EH (cell line): ENCODE measurements around the gene NOP16.

Experiments
- DNase-seq: peaks from one replicate; pipeline ENCODE4 v3.0.0-alpha.2; 2015; ENCODE audit warnings: low read depth

NOP16 gene, protein sequence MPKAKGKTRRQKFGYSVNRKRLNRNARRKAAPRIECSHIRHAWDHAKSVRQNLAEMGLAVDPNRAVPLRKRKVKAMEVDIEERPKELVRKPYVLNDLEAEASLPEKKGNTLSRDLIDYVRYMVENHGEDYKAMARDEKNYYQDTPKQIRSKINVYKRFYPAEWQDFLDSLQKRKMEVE

DNA sequence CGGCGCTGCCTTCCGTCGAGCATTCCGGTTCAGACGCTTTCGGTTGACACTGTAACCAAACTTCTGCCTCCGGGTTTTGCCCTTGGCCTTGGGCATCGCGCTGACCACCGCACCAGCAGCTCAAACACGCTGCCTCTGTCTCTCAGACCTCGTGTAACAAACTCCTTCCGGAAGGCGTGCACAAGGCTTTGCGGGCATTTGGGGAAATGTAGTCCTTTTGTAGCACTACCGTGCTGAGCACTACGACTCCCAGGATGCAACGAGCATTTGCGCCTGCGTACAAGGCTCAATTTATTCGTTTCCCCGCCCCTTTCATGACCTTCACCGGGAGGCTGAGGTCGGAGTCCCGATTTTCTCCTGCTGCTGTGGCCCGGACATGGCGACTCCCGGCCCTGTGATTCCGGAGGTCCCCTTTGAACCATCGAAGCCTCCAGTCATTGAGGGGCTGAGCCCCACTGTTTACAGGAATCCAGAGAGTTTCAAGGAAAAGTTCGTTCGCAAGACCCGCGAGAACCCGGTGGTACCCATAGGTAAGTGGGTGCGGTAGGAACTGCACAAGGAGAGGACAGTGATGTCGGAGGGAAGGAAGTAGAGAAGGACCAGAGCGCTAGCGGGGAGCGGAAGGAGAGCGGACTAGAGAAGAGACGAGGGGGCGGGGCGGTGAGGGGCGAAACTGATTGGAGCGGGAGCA is at the start of gene NOP16, which contains the start of gene HIGD2A:
NOP16 (minus strand) TSS at position 155 of the 691 bp plus-strand sequence; CDS start at position 96, 59 bp downstream.
HIGD2A (plus strand) TSS at position 308 of the 691 bp plus-strand sequence; CDS start at position 377, 69 bp downstream.
- peak; percentile 99 for DNase-seq

DNA sequence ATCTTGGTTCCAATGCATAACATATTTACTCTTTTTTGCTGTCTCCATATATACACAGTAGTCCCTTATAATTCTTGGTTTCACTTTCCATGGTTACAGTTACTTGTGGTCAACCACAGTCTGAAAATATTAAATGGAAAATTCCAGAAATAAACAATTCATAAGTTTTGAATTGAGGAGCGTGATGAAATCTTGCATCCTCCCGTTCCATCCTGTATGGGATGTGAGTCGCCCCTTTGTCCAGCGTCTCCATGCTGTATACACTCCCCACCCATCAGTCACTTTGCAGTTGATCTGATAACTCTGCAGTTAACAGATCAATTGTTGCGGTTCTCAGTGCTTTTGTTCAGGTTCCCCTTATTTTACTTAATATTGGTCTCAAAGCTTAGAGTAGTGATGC is 48.3 kb upstream of the NOP16 start:
- DNase-seq = peak; percentile 68

DNA sequence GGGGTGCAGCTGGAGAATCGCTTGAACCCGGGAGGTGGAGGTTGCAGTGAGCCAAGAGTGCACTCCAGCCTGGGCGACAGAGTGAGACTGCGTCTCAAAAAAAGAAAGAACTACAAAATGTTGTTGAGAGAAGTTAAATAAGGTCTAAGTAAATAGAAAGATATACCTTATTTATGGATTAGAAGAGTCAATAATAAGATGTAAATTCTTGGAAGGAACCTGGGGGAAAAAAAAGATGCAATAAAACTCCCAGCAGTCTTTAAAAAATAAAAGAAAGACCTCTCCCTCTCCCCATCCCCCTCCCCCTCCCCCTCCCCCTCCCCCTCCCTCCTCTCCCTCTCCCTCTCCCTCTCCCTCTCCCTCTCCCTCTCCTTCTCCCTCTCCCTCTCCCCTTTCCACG is 44.3 kb upstream of the NOP16 start:
- DNase-seq = no peak

DNA sequence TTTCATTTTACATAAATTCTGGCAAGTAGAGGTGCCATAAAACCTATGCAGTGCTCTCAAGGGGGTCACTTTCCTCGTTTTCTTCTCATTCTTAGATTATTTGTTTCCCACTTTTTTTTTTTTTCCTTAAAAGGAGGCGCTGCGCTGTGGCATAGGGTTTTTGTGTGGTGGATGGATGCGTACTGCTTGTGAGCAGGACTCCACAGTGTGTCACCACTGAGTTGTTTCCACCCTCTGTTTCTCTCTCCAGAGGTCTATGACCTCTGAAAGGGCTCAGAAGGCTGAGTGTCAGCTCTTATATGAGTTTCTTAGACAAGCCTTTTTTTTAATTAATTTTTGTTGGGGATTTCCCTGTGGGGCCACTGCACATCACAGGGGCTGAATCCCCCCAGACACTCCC is 41.6 kb upstream of the NOP16 start:
- no peak for DNase-seq

DNA sequence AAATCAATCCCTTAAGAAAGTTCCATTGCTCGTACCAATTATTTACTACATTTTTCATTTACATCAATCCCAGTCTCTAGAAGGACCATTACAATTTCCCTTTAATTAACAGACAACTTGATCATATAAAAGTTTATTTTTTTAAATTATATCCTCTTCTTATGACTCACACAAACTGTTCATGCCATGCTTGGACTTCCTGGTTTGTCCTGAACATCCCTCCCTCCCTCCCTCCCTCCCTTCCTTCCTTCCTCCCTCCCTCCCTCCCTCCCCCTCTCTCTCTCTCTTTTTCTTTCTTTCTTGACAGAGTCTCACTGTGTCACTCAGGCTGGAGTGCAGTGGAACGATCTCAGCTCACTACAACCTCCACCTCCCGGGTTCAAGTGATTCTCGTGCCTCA is 39.6 kb upstream of the NOP16 start:
- DNase-seq = peak; percentile 62

DNA sequence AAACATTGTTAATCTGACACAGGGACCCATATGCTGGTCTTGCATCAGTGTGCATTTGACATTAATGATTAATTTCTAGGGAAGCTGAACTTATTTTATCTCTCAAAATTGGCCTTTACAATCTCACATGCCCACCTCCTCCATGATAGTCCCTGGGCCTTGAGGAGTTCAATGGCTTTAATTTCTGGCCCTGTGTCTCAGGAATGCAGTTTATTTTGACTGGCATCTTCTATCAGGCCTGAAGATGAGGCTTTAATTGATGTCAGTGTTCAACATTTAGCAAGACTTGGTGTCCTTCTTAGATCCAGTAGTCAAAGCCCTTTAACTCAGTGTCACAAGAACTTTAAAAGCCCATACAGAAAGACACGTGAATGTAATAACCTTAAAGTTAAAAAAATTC is 38.5 kb upstream of the NOP16 start:
- no peak for DNase-seq

DNA sequence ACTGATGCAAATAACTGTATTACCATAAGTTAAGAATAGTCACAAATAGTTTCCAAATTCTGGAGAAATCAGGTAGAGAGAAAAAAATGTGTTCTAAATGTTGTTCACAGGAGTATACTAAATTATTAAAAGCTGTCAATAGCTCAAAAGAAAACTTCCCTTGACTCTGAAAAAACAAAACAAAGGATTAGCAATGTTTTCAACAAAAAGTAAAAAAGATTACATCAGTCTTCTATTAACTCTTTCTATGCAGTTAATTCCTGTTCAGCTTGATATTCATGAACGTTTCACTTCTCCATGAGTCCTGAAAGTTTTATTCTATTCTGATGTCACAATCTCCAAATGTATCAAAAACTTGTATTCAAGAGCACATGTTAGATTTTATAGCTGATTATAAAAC is 37.4 kb upstream of the NOP16 start:
- DNase-seq = no peak

DNA sequence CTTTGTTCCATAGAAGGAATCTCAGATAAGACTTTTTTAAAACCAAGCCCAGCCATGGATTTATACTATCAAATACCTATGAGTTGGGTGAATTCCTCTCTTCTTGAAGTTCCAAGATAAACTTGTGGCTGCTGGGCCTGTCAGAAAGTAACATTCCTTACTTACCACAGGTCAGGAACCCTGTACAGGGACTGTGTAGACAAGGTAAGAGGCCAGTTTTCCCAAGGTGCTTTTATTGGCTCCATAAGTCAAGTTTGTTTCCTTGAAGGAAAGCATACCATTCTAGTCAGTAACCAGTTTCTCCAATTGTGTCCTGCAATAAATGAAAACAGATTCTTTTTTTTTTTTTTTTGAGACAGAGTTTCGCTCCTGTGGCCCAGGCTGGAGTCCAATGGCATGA is 36.7 kb upstream of the NOP16 start:
- DNase-seq = peak; percentile 17

DNA sequence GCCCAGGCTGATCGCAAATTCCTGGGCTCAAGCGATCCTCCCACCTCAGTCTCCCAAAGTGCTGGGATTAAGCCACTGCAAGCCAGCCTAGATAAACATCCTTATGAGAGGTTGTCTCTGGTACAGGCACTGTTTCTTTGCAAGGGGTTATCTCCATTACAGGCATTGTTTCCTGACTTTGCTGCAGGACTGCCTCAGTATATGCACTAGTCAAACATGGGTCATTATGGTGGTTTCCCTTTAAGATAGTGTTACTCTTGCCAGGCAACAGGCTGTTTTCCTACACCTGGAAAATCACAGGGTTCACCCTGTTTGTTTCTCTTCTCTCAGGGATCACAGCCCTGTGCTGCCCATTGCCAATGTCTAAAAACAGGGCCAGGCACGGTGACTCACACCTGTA is 35.8 kb upstream of the NOP16 start:
- DNase-seq = no peak

DNA sequence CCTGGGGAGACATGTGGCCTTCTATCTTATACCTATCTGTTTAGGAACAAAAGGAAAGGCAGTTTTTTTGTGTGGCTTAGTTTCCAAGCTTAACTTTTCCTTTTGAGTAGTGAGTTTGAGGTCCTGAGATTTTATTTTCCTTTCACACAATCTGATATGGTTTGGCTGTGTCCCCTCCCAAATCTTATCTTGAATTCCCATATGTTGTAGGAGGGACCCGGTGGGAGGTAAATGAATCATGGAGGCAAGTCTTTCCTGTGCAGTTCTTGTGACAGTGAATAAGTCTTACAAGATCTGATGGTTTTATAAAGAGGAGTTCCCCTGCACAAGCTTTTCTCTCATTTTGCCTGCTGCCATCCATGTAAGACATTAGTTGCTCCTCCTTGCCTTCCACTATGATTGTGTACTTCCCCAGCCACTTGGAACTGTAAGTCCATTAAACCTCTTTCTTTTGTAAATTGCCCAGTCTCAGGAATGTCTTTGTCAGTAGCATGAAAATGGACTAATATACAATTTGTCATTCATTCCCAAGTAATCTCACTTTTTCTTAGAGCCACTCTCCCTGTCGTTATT is 32.7 kb upstream of the NOP16 start:
- no peak for DNase-seq

DNA sequence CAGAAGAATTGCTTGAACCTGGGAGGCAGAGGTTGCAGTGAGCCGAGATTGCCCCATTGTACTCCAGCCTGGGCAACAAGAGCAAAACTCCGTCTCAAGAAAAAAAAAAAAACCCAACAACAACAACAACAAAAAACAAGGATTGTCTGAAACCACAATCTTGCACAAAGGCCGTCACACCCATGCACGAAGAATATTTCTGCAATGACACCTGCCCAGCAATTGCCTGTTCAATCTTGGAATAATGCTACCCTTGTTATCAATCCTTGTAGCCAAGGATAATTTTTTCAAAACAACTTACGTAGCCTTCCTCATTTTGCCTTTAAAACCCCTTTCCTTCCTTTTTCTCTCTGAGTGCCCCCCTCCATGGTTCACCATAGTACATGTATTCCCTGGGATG is 31.7 kb upstream of the NOP16 start:
- no peak for DNase-seq

DNA sequence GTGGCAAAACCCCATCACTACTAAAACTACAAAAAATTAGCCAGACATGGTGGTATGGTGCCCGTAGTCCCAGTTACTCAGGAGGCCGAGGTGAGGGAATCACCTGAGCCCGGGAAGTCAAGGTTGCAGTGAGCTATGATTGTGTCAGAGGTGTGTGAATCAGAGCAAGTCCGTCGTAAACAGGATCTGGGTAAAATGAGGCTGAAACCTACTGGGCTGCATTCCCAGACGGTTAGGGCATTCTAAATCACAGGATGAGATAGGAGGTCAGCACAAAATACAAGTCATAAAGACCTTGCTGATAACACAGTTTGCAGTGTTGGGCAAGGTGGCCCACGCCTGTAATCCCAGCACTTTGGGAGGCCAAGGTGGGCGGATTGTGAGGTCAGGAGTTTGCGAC is 29.9 kb upstream of the NOP16 start:
- DNase-seq = no peak

DNA sequence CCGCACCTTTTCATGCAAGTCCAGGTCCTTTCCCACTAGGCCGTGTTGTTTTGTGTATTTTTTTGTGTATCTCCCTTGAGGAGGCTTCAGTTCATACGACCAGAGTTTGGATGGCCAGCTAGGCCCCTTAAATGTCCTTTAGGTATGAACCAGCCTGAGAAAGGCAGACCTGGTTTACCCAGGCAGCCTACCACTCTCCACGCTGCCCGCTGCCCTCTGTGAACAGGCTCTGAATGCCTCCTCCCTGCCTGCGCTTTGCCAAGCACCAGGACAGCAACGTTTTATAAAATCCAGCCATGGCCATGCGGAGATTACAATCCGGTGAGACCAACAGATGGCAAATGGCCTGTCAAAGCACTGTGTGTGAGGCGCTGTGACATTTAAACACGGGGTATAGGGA is 28.6 kb upstream of the NOP16 start:
- DNase-seq = no peak

DNA sequence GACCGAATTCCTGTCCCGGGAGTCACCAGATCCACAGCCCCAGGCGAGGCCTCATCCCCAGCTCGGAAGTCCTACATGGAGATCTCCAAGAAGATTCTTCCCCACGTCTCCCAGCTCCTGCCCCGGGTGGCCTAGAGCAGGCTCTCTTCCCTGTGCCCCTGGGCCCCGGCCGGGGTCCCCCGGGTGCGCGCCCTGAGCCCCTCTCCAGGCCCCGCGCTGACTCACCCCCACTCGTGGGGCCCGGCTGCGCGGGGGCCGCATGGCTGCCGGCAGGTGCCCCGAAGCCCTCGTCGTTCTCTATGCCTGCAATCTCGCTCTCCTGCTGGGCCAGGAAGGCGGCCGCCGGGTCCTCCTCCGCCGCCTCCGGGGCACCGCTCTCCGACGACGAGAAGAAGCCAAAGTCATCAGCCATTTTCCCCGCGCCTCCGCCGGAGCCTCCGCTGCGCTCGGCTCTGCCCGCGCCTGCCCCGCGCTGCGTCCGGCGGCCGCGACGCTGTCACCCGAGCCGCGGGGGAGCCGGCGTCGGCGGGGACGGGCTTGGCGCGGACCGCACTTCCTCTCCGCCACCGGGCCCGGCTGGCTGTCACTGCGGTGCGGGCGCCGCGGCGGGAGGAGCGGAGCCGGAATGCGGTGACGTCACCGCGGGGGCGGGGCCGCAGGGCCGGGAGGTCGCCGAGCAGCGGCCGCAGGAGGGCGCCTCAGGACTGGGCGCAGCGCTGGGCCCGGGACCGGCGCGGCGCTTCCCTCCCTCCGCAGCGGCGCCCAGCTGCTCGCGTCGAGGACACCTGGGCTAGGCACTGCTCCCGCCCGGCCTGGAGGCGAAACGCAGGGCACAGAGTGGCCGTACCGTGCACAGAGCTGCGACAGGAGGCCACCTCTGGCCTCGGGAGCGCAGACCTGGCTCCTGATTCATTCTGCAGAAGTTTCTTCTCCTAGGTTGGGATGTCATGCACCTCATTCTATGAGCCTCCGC is 27.8 kb upstream of the NOP16 start, which contains the start of gene CLTB:
CLTB (minus strand) TSS at position 588 of the 973 bp plus-strand sequence; CDS start at position 412, 176 bp downstream.
- DNase-seq = peak; percentile 90

DNA sequence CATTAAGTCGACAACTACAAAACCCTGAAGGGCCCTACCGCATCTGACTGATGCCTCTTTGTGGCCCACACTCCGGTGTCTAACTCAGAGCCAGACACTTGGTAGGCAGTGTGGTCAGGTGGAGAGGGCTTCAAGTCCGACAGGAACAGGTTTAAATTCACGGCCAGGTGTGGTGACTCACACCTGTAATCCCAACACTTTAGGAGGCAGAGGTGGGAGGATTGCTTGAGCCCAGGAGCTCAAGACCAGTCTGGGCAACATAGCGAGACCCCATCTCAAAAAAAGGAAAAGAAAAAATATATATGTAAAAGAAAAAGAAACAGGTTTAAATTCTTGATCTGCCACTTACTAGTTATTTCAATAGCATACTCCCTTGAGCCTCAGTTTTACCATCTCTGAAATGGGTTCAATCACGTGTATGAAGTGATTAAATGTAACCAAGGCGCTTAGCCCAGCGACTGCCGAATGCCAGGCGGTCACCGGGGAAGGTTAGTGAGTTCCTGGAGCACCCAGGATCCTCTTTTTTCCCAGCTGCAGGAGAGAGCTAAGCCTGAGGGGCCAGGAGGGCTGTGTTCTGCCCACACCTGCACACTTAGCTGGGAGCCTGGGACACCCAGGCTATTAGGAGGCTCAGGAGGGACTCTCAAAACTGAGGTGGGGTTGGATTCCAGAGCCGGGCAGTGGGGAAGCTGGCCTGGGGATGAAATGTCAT is 27.0 kb upstream of the NOP16 start:
- no peak for DNase-seq

DNA sequence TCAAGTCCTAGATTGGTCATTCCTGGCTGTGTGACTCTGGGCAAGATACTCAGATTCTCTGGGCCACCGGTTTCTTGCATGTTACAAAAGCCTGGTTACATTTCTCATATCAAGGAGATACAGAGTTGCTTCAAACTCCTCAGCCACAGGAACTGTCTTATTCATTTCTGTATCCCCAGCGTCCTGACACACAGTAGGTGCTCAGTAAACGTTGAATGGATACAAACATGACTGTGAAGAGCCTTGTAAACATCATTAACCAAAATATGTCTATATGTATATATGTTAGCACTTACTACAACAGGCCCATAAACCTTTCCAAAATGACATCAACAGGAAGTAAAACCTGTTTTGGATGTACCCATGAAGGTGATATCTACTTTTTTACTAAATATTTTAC is 26.3 kb upstream of the NOP16 start:
- DNase-seq = no peak

DNA sequence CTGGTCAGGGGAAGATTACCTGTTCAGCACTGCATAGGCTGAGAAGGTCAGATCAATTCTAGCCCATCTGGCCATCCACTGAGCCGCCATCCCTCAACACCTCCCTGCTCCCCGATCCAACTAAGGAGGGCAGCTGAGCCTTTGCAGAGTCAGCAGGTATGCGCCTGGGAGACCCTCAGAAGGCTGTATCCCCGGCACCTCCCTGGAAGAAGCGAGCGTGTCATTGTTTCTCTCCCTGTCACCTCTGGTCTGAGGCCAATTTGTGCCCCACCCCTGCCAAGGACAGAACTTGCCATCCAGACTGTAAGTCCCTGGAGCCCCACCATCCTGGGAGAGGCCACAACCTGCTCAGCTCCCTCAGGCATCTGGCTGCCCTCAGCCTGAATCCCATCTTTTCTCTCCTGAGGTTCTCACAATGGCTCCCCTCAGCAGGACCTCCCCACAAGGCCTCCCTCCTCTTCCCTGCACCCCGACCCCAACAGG is 25.4 kb upstream of the NOP16 start:
- no peak for DNase-seq

DNA sequence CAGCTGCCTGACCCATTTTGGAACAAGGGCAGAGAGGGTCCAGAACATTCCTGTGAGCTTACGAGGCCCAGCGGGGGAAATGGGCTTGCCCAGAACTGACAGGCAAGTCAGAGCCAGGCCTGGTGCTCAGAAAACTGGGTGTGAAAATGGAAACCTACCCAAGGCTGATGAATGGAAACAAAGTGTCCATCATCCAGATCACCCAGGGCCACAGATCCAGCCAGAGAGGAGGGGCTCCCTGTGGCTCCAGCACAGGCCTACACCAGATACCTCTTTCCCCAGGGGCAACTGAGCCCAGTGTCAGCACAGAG is 24.8 kb upstream of the NOP16 start:
- peak; percentile 84 for DNase-seq

DNA sequence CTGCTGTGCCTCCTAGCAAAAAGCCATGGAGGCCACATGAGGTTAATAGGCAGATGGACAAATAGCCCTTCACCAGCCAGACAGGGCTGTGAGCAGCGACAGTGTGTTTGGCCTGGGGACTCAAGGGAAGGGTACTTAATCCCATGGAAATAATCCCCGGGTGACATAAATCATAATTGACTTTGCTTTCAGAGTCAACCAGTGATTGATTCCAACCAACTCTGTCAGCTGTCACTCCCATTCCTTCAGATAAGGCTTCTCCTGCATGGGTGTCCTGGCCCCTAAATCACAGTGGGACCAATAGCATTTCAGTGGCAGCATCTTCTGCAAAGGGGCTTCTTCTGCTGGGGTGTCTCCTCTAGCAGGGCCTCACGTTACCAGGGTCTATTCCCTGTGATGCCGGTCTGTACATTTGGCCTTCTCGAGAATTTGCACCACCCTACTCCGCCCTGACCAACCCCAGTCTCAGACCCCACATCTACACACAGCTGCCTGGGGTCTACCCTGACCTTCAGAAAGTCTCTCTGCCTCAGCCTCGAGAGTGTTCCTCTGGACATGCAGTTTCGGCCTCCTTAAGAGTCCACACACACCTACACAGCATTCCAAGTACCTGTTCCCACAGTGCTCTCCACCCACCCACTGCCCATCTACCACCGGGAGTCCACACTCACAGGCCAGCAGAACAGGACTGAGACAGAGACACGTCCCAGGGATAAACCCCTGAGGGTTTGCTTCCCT is 24.3 kb upstream of the NOP16 start:
- DNase-seq = no peak

DNA sequence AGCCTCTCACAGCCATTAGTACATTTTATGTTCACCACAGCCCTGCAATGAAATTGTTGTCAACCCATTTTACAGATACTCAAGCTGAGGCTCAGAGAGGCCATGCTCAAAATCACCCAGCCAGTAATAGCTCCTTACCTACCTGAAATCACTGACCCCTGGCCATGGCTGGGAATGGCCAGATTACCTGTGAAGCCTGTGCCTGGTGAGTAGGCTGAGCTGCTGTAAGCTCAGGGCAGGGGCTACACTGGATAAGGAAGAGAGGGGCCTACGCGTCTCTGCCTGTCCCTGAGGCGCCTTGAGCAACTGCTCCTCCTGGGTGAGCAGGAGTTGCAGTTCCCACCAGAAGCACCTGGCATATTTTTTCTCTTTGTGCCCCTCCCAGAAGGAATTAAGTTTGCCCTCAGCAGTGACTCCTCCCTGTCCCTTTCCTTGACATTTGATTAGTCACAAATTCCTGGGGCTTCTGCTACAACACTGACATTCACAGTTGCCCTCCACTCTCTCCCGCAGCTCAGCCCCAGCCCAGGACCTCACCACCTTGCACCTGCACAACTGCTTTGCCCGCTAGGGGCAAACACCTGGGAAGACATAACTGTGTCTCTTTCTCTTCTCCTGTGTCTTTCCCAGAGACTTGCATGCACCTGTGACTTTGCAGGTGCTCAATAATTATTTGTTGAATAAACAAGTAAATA is 22.2 kb upstream of the NOP16 start:
- no peak for DNase-seq
